Tibial nerve (tissue), 4 donors: ENCODE measurements around the gene SMCO1. TPM values are rescaled to one million over a fixed set of nuclear protein-coding genes. Genes with fewer than 3 reads are reported as not detected.

Experiments
- DNase-seq, 2 donors: peaks; one replicate each; pipeline ENCODE4 v3.0.0-alpha.2; 2019; ENCODE audit warnings: low spot score in 2 of 2
- H3K27ac ChIP-seq, 4 donors: fragments of 200-600 bp; sonication (generic) in 3 of 4; one replicate each; pipeline ENCODE4 v1.5.1; 2017 to 2019; ENCODE audit warnings: mild to moderate bottlenecking in 1 of 4
- H3K27me3 ChIP-seq, 2 donors: fragments of 200-600 bp; sonication (generic) in 1 of 2; one replicate each; pipeline versions ENCODE4 v1.5.1 to v1.6.0; 2017 to 2019
- H3K36me3 ChIP-seq, 3 donors: fragments of 200-600 bp; sonication (generic); one replicate each; pipeline ENCODE4 v1.5.1; 2018 to 2019
- H3K4me1 ChIP-seq, 4 donors: fragments of 200-600 bp; sonication (generic) in 3 of 4; one replicate each; pipeline ENCODE4 v1.5.1; 2017 to 2019
- H3K4me3 ChIP-seq, 4 donors: fragments of 200-600 bp; sonication (generic) in 3 of 4; one replicate each; pipeline ENCODE4 v1.5.1; 2017 to 2019; ENCODE audit warnings: mild to moderate bottlenecking in 1 of 4, moderate library complexity in 1 of 4
- H3K9me3 ChIP-seq, 4 donors: fragments of 200-600 bp; sonication (generic) in 3 of 4; one replicate each; pipeline ENCODE4 v1.5.1; 2017 to 2019
- CTCF ChIP-seq, 5 experiments: fragments of 200-600 bp in 3 of 5; fragments of 450-650 bp in 2 of 5; sonication (generic) in 3 of 5; IDR thresholded peaks; one replicate each; pipeline ENCODE4 v1.5.1; 2016 to 2019; ENCODE audit warnings: antibody characterized with exemption in 5 of 5, mild to moderate bottlenecking in 3 of 5, moderate library complexity in 2 of 5
- EP300 ChIP-seq, 2 donors: sonication (generic); formaldehyde crosslinking; IDR thresholded peaks; one replicate each; pipeline ENCODE4 v1.6.1; 2017; ENCODE audit warnings: antibody characterized with exemption in 2 of 2, mild to moderate bottlenecking in 1 of 2
- POLR2A ChIP-seq, 2 donors: fragments of 450-650 bp; IDR thresholded peaks; one replicate each; pipeline ENCODE4 v1.6.1; 2017; ENCODE audit warnings: antibody characterized with exemption in 2 of 2, mild to moderate bottlenecking in 2 of 2, moderate library complexity in 2 of 2
- WGBS, 2 donors: methylation state at CpG; one replicate each; pipeline ENCODE4 v1.1.5; 2018; 5-methylcytosine and 5-hydroxymethylcytosine counted together
- total RNA-seq, 4 donors: library from RNA; depleted of rRNA; stranded (reverse); fragments of >200 nt; gene quantifications; one replicate each; pipeline ENCODE4 v1.1.0, GENCODE V29; 2016

SMCO1 gene
- total RNA-seq, 4 donors from 2014 or later = not detected

- Histone ChIP-seq H3K27me3 (no peaks in the 10 kb centered on the region), H3K27ac (no peak overlapping the region), H3K4me3 (no peak overlapping the region), H3K4me1 (no peaks in the 10 kb centered on the region), H3K9me3 (peaks cover 0 to 64% (median 6%) of the 10 kb centered on the region in 4 donors), H3K36me3 (no peaks in the 10 kb centered on the region)
- no peak for DNase-seq
- 86 to 88% methylated on average over 5 of the region's 5 CpGs for WGBS, 2 donors
- no peak for TF ChIP-seq POLR2A (IDR thresholded peaks at IDR 0.05)
- TF ChIP-seq CTCF (IDR thresholded peaks at IDR 0.05) = no peak
- TF ChIP-seq EP300 (IDR thresholded peaks at IDR 0.05) = no peak
Measured at GRCh38 chr3:196519718-196520082, 4.6 kb upstream of the SMCO1 start.

DNA sequence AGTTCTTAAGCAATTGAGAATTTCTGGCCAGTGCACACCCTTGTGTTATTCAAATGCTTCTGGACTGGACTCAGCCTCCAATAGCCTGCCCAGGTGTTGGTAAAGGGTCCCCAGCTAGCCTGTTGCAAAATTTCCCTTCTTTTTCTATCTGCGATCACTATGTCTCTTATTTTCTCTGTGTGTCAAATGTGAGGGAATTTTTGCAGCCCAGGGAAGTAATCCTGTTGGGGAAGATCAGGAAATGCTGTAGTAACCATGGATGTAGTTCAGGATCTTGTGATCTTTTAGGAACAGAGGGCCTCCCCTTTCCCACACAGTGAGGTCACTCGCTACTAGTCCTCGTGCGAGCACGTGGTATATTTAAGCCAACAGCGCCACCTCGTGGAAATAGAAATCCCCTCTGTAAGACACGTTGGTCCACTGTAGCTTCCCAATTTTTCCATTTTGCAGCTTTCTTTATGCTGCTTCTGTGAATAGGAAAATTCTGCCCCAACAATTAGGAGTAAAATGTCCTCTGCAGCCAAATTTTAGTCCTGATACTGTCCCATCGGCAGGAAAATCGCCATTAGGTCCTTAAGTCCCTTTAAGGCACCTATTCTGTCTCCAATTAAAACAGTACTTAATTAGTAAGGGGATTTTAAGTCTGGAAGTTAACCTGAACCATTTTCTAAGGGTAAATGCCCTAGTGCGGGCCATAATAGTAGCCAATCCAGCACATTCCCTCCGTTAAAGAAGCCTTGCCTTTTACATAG is 4.0 kb upstream of the SMCO1 start:
- H3K4me1 ChIP-seq = no peaks in the 10 kb centered on the region
- H3K9me3 ChIP-seq = peaks cover 0 to 64% (median 6%) of the 10 kb centered on the region in 4 donors
- no peak overlapping the region for H3K27ac ChIP-seq
- no peaks in the 10 kb centered on the region for H3K36me3 ChIP-seq
- no peaks in the 10 kb centered on the region for H3K27me3 ChIP-seq
- peak; percentile 28 to 72 for DNase-seq
- H3K4me3 ChIP-seq = no peak overlapping the region
- WGBS, 2 donors = 37 to 44% methylated on average over 12 of the region's 12 CpGs
- TF ChIP-seq EP300 (IDR thresholded peaks at IDR 0.05) = no peak
- TF ChIP-seq CTCF (IDR thresholded peaks at IDR 0.05) = peak; percentile 8 to 58 (median 31)

DNA sequence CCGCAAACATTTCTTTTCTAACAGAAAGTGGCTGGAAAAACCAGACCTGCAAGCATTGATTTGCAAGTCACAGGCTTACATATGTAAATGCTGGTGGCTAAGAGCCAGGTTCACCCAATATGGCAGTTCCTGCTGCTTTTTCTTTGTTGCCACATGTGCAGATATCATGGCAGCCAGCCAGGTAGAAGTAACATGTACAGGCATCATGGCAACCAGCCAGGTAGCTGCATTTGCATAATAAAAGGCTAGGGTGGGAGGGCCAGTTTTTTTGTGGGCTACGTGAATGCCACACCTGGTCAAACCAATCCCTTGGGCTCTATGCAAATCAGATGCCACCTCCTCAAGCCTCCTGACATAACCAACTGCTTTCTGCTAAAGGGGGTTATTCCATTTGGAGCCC is 2.8 kb upstream of the SMCO1 start:
- DNase-seq = no peak
- TF ChIP-seq EP300 (IDR thresholded peaks at IDR 0.05) (no peak), POLR2A (IDR thresholded peaks at IDR 0.05) (no peak), CTCF (IDR thresholded peaks at IDR 0.05) (no peak)
- WGBS, 2 donors = 79 to 84% methylated on average over 2 of the region's 2 CpGs
- Histone ChIP-seq H3K4me1 (no peaks in the 10 kb centered on the region), H3K27me3 (no peaks in the 10 kb centered on the region), H3K36me3 (no peaks in the 10 kb centered on the region), H3K9me3 (peaks cover 0 to 59% (median 6%) of the 10 kb centered on the region in 4 donors), H3K4me3 (no peak overlapping the region), H3K27ac (no peak overlapping the region)

- no peak for DNase-seq
- Histone ChIP-seq H3K36me3 (no peaks in the 10 kb centered on the region), H3K27ac (no peak overlapping the region), H3K4me3 (no peak overlapping the region), H3K9me3 (peaks cover 0 to 53% (median 6%) of the 10 kb centered on the region in 4 donors), H3K27me3 (no peaks in the 10 kb centered on the region), H3K4me1 (no peaks in the 10 kb centered on the region)
- WGBS, 2 donors = 82 to 94% methylated on average over 2 of the region's 2 CpGs
- TF ChIP-seq CTCF (IDR thresholded peaks at IDR 0.05) = no peak
- no peak for TF ChIP-seq EP300 (IDR thresholded peaks at IDR 0.05)
- no peak for TF ChIP-seq POLR2A (IDR thresholded peaks at IDR 0.05)
Measured at GRCh38 chr3:196517162-196517800, 2.1 kb upstream of the SMCO1 start.

DNA sequence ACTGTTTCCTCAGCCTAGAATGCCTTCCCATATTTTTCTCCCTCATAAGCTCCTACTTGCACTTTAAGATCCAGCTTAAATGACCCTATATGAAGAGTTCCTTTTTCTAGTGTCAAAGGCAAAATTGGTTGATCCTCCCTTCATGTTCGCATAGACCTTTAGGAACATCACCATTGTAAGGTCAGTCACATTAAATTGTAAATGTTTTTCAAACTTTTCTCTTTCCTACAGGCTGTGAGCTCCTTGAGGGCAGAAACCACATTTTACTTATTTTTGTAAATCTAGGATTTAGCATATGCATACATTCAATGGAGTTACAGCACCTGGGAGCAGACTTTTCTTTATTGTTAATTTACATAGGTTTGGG is 813 bp downstream of the SMCO1 start:
- DNase-seq = no peak
- H3K27me3 ChIP-seq = no peaks in the 10 kb centered on the region
- whole genome bisulfite sequencing, 2 donors = 96 to 98% methylated on average over 1 of the region's 1 CpG

More for the DNA sequence above, 813 bp downstream of the SMCO1 start:
- Histone ChIP-seq H3K27ac (no peak overlapping the region), H3K36me3 (no peaks in the 10 kb centered on the region), H3K4me1 (no peaks in the 10 kb centered on the region), H3K9me3 (peaks cover 0 to 24% (median 2%) of the 10 kb centered on the region in 4 donors), H3K4me3 (no peak overlapping the region)
- TF ChIP-seq CTCF (IDR thresholded peaks at IDR 0.05) = no peak
- TF ChIP-seq EP300 (IDR thresholded peaks at IDR 0.05) = no peak
- no peak for TF ChIP-seq POLR2A (IDR thresholded peaks at IDR 0.05)
